ENCODE results near the gene BANK1. TPM values are rescaled to one million over a fixed set of nuclear protein-coding genes. Genes with fewer than 3 reads are reported as not detected.

The BANK1 gene
- total and polyA plus RNA-seq, 2 of the 8 experiments (the other 6 are each of a cell fraction or from before 2014, with no cell fraction given) = 0.59 to 0.93 TPM

- TF ChIP-seq CHD7 (IDR thresholded peaks at IDR 0.05; ENCODE audit: insufficient replicate concordance, low read length) (no peak), TAF7 (optimal IDR thresholded peaks at IDR 0.05; ENCODE audit: borderline replicate concordance, low read depth, low read length) (no peak), TEAD4 (IDR thresholded peaks at IDR 0.05; ENCODE audit: low read depth, low read length) (no peak), GTF2F1 (IDR thresholded peaks at IDR 0.05; ENCODE audit: borderline replicate concordance, low read depth, low read length) (no peak), GABPA (IDR thresholded peaks at IDR 0.05; ENCODE audit: borderline replicate concordance, insufficient read depth, low read length) (no peak), CBX8 (IDR thresholded peaks at IDR 0.05; ENCODE audit: borderline replicate concordance, low read depth, low read length) (no peak), SIN3A (conservative IDR thresholded peaks at IDR 0.05 in 1 of 2, IDR thresholded peaks at IDR 0.05 in 1 of 2; ENCODE audit: low read depth in 1 of 2, low read length in 2 of 2) (no peak), EGR1 (IDR thresholded peaks at IDR 0.05; ENCODE audit: borderline replicate concordance, low read depth, low read length) (no peak), KDM1A (IDR thresholded peaks at IDR 0.05; ENCODE audit: borderline replicate concordance, low read length) (no peak), PHF8 (conservative IDR thresholded peaks at IDR 0.05; ENCODE audit: low read depth, low read length) (no peak), CEBPB (IDR thresholded peaks at IDR 0.05; ENCODE audit: low read depth, low read length) (no peak)
Observed at GRCh38 chr4:102031406-102031805, 240.9 kb downstream of the BANK1 start (continued).
